Osteoblast (primary cell): Measurements from ENCODE around the gene KCNN3. TPM values are rescaled to one million over a fixed set of nuclear protein-coding genes. Genes with fewer than 3 reads are reported as not detected.

ENCODE experiments used
- DNase-seq: peaks from one replicate; pipeline ENCODE4 v3.0.0; 2011; ENCODE audit warnings: low spot score, mixed read lengths; ENCODE audit not compliant: insufficient read length; ENCODE audit errors: missing footprints
- H2AFZ ChIP-seq: 2 replicates; pipeline ENCODE4 v1.6.0; 2011; ENCODE audit warnings: mild to moderate bottlenecking, low read length
- H3K27ac ChIP-seq: 2 replicates; pipeline ENCODE4 v1.5.1; 2011; ENCODE audit warnings: mild to moderate bottlenecking, low read depth, low read length, moderate library complexity
- H3K27me3 ChIP-seq: 2 replicates; pipeline ENCODE4 v1.6.0; 2012; ENCODE audit warnings: mild to moderate bottlenecking, control low read depth, inconsistent platforms, low read length, moderate library complexity; ENCODE audit not compliant: insufficient read depth
- H3K36me3 ChIP-seq: 2 replicates; pipeline ENCODE4 v1.5.1; 2011; ENCODE audit warnings: mild to moderate bottlenecking, low read length, control low read depth, moderate library complexity; ENCODE audit not compliant: insufficient read depth
- H3K4me1 ChIP-seq: 2 replicates; pipeline ENCODE4 v1.5.1; 2011; ENCODE audit warnings: mild to moderate bottlenecking, low read length, control low read depth, moderate library complexity; ENCODE audit not compliant: insufficient read depth
- H3K4me2 ChIP-seq: 2 replicates; pipeline ENCODE4 v1.6.0; 2011; ENCODE audit warnings: mild to moderate bottlenecking, low read length; ENCODE audit not compliant: insufficient read depth
- H3K4me3 ChIP-seq: fragments of 200-600 bp; sonication (generic); 3 replicates; pipeline ENCODE4 v1.5.1; 2012; ENCODE audit warnings: mild to moderate bottlenecking, low read length, inconsistent platforms; ENCODE audit not compliant: insufficient read depth
- H3K79me2 ChIP-seq: 2 replicates; pipeline ENCODE4 v1.6.0; 2012; ENCODE audit warnings: mild to moderate bottlenecking, low read length, control low read depth, inconsistent platforms; ENCODE audit not compliant: insufficient read depth
- H3K9me3 ChIP-seq: 2 replicates; pipeline ENCODE4 v1.5.1; 2011; ENCODE audit warnings: low read depth, low read length, control low read depth
- H4K20me1 ChIP-seq: 2 replicates; pipeline ENCODE4 v1.6.0; 2012; ENCODE audit warnings: mild to moderate bottlenecking, low read length, control low read depth; ENCODE audit not compliant: insufficient read depth
- total RNA-seq: library from RNA; depleted of rRNA; stranded (reverse); fragments of >200 nt; gene quantifications from 2 replicates; pipeline ENCODE4 v1.2.3, GENCODE V29; 2012
- TF ChIP-seq, protein P1 (sequence below): IDR thresholded peaks from 2 replicates; pipeline ENCODE4 v1.5.1; 2011; ENCODE audit warnings: mild to moderate bottlenecking, low read depth, low read length, moderate library complexity; ENCODE audit errors: extremely low read depth

The KCNN3 gene
- total RNA-seq, 1 donor: under 0.01 TPM

DNA sequence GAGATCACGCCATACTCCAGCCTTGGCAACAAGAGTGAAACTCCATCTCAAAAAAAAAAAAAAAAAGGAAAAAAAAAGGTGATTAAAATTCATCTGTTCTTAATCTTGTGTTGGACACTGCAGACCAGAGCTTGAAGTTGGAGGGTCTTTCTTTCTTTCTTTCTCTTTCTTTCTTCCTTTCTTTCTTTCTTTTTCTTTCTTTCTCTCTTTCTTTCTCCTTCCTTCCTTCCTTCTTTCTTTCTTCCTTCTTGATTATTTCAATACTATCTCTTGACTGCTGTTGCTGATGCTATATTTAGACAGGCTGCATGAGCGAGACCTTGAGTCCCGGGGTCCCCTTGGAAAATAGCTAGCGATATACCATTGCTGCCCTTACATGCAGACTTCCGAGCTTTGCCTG is 154.7 kb downstream of the KCNN3 start:
- H3K36me3 ChIP-seq: no peaks in the 10 kb centered on the region
- no peaks in the 10 kb centered on the region for H4K20me1 ChIP-seq
- TF ChIP-seq, protein P1, sequence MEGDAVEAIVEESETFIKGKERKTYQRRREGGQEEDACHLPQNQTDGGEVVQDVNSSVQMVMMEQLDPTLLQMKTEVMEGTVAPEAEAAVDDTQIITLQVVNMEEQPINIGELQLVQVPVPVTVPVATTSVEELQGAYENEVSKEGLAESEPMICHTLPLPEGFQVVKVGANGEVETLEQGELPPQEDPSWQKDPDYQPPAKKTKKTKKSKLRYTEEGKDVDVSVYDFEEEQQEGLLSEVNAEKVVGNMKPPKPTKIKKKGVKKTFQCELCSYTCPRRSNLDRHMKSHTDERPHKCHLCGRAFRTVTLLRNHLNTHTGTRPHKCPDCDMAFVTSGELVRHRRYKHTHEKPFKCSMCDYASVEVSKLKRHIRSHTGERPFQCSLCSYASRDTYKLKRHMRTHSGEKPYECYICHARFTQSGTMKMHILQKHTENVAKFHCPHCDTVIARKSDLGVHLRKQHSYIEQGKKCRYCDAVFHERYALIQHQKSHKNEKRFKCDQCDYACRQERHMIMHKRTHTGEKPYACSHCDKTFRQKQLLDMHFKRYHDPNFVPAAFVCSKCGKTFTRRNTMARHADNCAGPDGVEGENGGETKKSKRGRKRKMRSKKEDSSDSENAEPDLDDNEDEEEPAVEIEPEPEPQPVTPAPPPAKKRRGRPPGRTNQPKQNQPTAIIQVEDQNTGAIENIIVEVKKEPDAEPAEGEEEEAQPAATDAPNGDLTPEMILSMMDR: no peak
- no peak overlapping the region for H2AFZ ChIP-seq
- no peaks in the 10 kb centered on the region for H3K4me1 ChIP-seq
- H3K27ac ChIP-seq: no peak overlapping the region
- no peak overlapping the region for H3K4me3 ChIP-seq
- no peaks in the 10 kb centered on the region for H3K9me3 ChIP-seq
- H3K27me3 ChIP-seq: peaks cover 11% of the 10 kb centered on the region
- no peak for DNase-seq
- H3K79me2 ChIP-seq: no peaks in the 10 kb centered on the region
- no peak overlapping the region for H3K4me2 ChIP-seq

DNA sequence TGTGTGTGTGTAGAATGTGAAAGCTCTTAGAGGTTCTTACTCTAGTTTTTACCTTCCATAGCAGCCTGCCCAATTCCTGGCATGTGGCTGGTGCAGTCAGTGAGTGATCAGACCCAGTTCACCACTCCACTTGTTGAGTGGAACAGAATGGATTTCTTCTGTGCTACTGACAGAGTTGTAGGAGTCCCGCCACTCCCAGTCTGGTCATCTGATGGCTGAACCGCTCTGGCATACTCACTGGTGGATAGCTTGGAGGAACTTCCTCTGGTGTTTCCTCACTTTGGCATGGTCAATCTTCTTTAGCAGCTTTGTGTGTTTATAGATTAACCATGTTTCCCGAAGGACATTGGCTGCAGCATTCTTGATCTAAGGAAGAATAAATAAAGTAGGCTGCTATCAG is 155.4 kb downstream of the KCNN3 start:
- no peak overlapping the region for H2AFZ ChIP-seq
- H4K20me1 ChIP-seq: no peaks in the 10 kb centered on the region
- no peaks in the 10 kb centered on the region for H3K36me3 ChIP-seq
- no peaks in the 10 kb centered on the region for H3K79me2 ChIP-seq
- H3K4me1 ChIP-seq: no peaks in the 10 kb centered on the region
- DNase-seq: peak; percentile 71
- TF ChIP-seq, protein P1: no peak
- H3K4me2 ChIP-seq: no peak overlapping the region
- peaks cover 16% of the 10 kb centered on the region for H3K27me3 ChIP-seq
- H3K9me3 ChIP-seq: no peaks in the 10 kb centered on the region
- H3K4me3 ChIP-seq: no peak overlapping the region
- no peak overlapping the region for H3K27ac ChIP-seq

DNA sequence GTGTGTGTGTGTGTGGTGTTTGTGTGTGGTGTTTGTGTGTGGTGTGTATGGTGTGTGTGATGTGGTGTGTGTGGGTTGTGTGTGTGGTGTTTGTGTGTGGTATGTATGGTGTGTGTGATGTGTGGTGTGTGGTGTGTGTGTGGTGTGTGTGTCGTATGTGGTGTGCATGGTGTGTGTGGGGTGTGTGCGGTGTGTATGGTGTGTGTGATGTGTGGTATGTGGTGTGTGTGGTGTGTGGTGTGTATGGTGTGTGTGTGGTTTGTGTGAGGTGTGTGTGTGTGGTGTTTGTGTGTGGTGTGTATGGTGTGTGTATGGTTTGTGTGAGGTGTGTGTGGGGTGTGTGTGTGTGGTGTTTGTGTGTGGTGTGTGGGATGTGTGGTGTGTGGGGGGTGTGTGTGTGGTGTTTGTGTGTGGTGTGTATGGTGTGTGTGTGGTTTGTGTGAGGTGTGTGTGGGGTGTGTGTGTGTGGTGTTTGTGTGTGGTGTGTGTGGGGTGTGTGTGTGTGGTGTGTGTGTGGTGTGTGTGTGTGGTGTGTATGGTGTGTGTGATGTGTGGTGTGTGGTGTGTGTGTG is 155.9 kb downstream of the KCNN3 start:
- Histone ChIP-seq H4K20me1 (no peaks in the 10 kb centered on the region), H3K27me3 (peaks cover 17% of the 10 kb centered on the region), H3K27ac (no peak overlapping the region), H3K4me2 (no peak overlapping the region), H3K9me3 (no peaks in the 10 kb centered on the region), H3K79me2 (no peaks in the 10 kb centered on the region), H3K36me3 (no peaks in the 10 kb centered on the region), H3K4me3 (no peak overlapping the region), H3K4me1 (no peaks in the 10 kb centered on the region), H2AFZ (no peak overlapping the region)
- no peak for DNase-seq
- TF ChIP-seq, protein P1: no peak

DNA sequence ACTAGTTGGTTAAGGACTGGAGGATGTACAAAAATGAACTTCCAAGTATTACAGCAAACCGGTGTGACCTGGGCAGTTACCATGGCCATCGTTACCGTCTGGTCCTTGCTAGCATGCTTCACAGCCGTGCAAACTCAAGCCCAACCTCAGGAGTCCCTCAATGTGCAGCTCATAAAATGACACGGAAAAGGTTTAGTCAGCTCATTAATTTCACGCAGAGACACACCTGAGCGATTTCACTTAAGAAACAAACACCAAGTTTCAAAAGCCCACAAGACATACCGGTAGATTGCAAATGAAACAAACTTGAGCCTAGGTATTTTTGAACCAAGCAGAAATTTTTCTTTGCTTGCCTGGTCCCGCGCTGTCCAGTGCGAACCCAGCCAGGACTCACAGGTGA is 157.1 kb downstream of the KCNN3 start:
- no peaks in the 10 kb centered on the region for H3K4me1 ChIP-seq
- H3K4me3 ChIP-seq: no peak overlapping the region
- H3K9me3 ChIP-seq: no peaks in the 10 kb centered on the region
- no peak overlapping the region for H2AFZ ChIP-seq
- H3K4me2 ChIP-seq: no peak overlapping the region
- TF ChIP-seq, protein P1: no peak
- no peak overlapping the region for H3K27ac ChIP-seq
- H3K36me3 ChIP-seq: no peaks in the 10 kb centered on the region
- H4K20me1 ChIP-seq: no peaks in the 10 kb centered on the region
- H3K27me3 ChIP-seq: peaks cover 20% of the 10 kb centered on the region
- no peak for DNase-seq
- no peaks in the 10 kb centered on the region for H3K79me2 ChIP-seq
